SK-N-SH (cell line): ENCODE results near the gene NR2C2AP. TPM values are rescaled to one million over a fixed set of nuclear protein-coding genes. Genes with fewer than 3 reads are reported as not detected.

Source experiments
- CTCF ChIA-PET: fragments of 300-600, 350-600 bp; formaldehyde crosslinking; extraction: SDS; loops from one replicate; lab custom pipeline; 2021; lab: Yijun Ruan, JAX
- POLR2A ChIA-PET: fragments of 350-600 bp; sonication (Branson Sonifier 250); formaldehyde crosslinking; extraction: SDS; loops from one replicate; lab custom pipeline; 2020; ENCODE audit warnings: antibody characterized with exemption, inconsistent platforms; lab: Yijun Ruan, JAX
- DNase-seq: peaks from one replicate; pipeline ENCODE4 v3.0.0; 2012
- H2AFZ ChIP-seq: fragments of 200-600 bp; sonication (generic); 2 replicates; pipeline ENCODE4 v1.8.1; 2016; ENCODE audit warnings: antibody characterized with exemption, mild to moderate bottlenecking, low read depth
- H3F3A ChIP-seq: fragments of 200-600 bp; sonication (generic); replicated peaks from 2 replicates; pipeline ENCODE3; 2016; ENCODE audit warnings: antibody characterized with exemption, mild to moderate bottlenecking; ENCODE audit not compliant: insufficient read depth
- H3K27ac ChIP-seq, 2 experiments: fragments of 200-500 bp in 1 of 2; fragments of 200-600 bp in 1 of 2; sonication (Bioruptor generic) in 1 of 2; sonication (generic), shearing (Covaris generic) in 1 of 2; 2 replicates each; pipeline versions ENCODE4 v1.5.1 to v1.6.1; 2014 to 2016; ENCODE audit warnings: low read depth in 2 of 2, inconsistent platforms in 1 of 2, low read length in 1 of 2, mild to moderate bottlenecking in 1 of 2, mixed read lengths in 1 of 2
- H3K27me3 ChIP-seq: fragments of 200-600 bp; sonication (generic), shearing (Covaris generic); 2 replicates; pipeline ENCODE4 v1.6.1; 2016; ENCODE audit warnings: mixed run types; ENCODE audit not compliant: insufficient read depth
- H3K36me3 ChIP-seq, 2 experiments: fragments of 200-500 bp in 1 of 2; fragments of 200-600 bp in 1 of 2; sonication (Bioruptor generic) in 1 of 2; sonication (generic) in 1 of 2; replicated peaks in 1 of 2; 2 replicates each; pipeline versions ENCODE3 to v1.5.1; 2014 to 2016; ENCODE audit warnings: low read length in 1 of 2, mild to moderate bottlenecking in 1 of 2; ENCODE audit not compliant: insufficient read depth in 2 of 2, control insufficient read depth in 1 of 2
- H3K4me1 ChIP-seq, 2 experiments: fragments of 200-500 bp in 1 of 2; fragments of 200-600 bp in 1 of 2; sonication (Bioruptor generic) in 1 of 2; sonication (generic), shearing (Covaris generic) in 1 of 2; 2 replicates each; pipeline versions ENCODE4 v1.5.1 to v1.6.1; 2014 to 2016; ENCODE audit warnings: low read depth in 1 of 2, low read length in 1 of 2, mixed run types in 1 of 2; ENCODE audit not compliant: insufficient read depth in 2 of 2, control insufficient read depth in 1 of 2
- H3K4me2 ChIP-seq: fragments of 200-600 bp; sonication (generic), shearing (Covaris generic); 2 replicates; pipeline ENCODE4 v1.6.1; 2017; ENCODE audit warnings: mixed run types
- H3K4me3 ChIP-seq, 2 experiments: fragments of 200-500 bp in 1 of 2; fragments of 200-600 bp in 1 of 2; sonication (Bioruptor generic) in 1 of 2; sonication (generic), shearing (Covaris generic) in 1 of 2; 2 replicates each; pipeline versions ENCODE4 v1.5.1 to v1.8.1; 2014 to 2016; ENCODE audit warnings: low read depth in 2 of 2, inconsistent platforms in 1 of 2, low read length in 1 of 2, mild to moderate bottlenecking in 1 of 2, mixed read lengths in 1 of 2, moderate library complexity in 1 of 2
- H3K79me2 ChIP-seq: fragments of 200-600 bp; sonication (generic); 2 replicates; pipeline ENCODE4 v1.8.1; 2017; ENCODE audit warnings: mild to moderate bottlenecking; ENCODE audit not compliant: insufficient read depth
- H3K9ac ChIP-seq: fragments of 200-600 bp; sonication (generic); 2 replicates; pipeline ENCODE4 v1.6.1; 2017; ENCODE audit warnings: mixed run types
- H3K9me2 ChIP-seq: fragments of 200-600 bp; sonication (generic); 2 replicates; pipeline ENCODE4 v1.6.1; 2017; ENCODE audit warnings: mixed run types
- H3K9me3 ChIP-seq: fragments of 200-600 bp; sonication (generic); 2 replicates; pipeline ENCODE4 v1.6.1; 2017; ENCODE audit warnings: mixed run types, mild to moderate bottlenecking, moderate library complexity
- H4K20me1 ChIP-seq: fragments of 200-600 bp; sonication (generic); 2 replicates; pipeline ENCODE4 v1.6.1; 2017; ENCODE audit warnings: mild to moderate bottlenecking, mixed run types; ENCODE audit not compliant: insufficient read depth
- CTCF ChIP-seq: fragments of 200-600 bp; sonication (generic); IDR thresholded peaks from 2 replicates; pipeline ENCODE4 v1.6.1; 2017; ENCODE audit warnings: antibody characterized with exemption, mild to moderate bottlenecking, moderate library complexity
- ELF1 ChIP-seq: IDR thresholded peaks from 2 replicates; pipeline ENCODE4 v1.4.0; 2012
- EP300 ChIP-seq, 2 experiments: IDR thresholded peaks; 2 replicates each; pipeline versions ENCODE4 v1.4.0 to v1.6.1; 2012; ENCODE audit warnings: borderline replicate concordance in 1 of 2, low read depth in 1 of 2, low read length in 1 of 2
- EZH2phosphoT487 ChIP-seq: fragments of 200-600 bp; sonication (generic); IDR thresholded peaks from 2 replicates; pipeline ENCODE4 v1.6.1; 2017; ENCODE audit warnings: low read depth, mixed run types, mild to moderate bottlenecking, antibody characterized with exemption, moderate library complexity, borderline replicate concordance
- FOSL2 ChIP-seq: IDR thresholded peaks from 2 replicates; pipeline ENCODE4 v1.4.0; 2012; ENCODE audit warnings: low read depth, mild to moderate bottlenecking, moderate library complexity, borderline replicate concordance
- JUND ChIP-seq: IDR thresholded peaks from 2 replicates; pipeline ENCODE4 v1.4.0; 2012
- MAX ChIP-seq: IDR thresholded peaks from 2 replicates; pipeline ENCODE4 v1.4.0; 2012; ENCODE audit warnings: low read depth
- MEF2A ChIP-seq: IDR thresholded peaks from 2 replicates; pipeline ENCODE4 v1.4.0; 2012; ENCODE audit warnings: low read depth, borderline replicate concordance
- NFIC ChIP-seq: IDR thresholded peaks from 2 replicates; pipeline ENCODE4 v1.4.0; 2012; ENCODE audit warnings: borderline replicate concordance
- NRF1 ChIP-seq: IDR thresholded peaks from 2 replicates; pipeline ENCODE4 v1.6.1; 2012; ENCODE audit warnings: low read depth, mild to moderate bottlenecking, low read length
- POLR2AphosphoS5 ChIP-seq: IDR thresholded peaks from 2 replicates; pipeline ENCODE4 v1.6.1; 2012; ENCODE audit warnings: low read depth, low read length
- RAD21 ChIP-seq: IDR thresholded peaks from 2 replicates; pipeline ENCODE4 v1.6.1; 2012; ENCODE audit warnings: mild to moderate bottlenecking, low read length
- RCOR1 ChIP-seq: fragments of 150-350 bp; IDR thresholded peaks from 2 replicates; pipeline ENCODE4 v1.6.1; 2017; ENCODE audit warnings: antibody characterized with exemption, low read length
- RXRA ChIP-seq: IDR thresholded peaks from 2 replicates; pipeline ENCODE4 v1.4.0; 2012; ENCODE audit warnings: low read depth, mild to moderate bottlenecking, borderline replicate concordance
- SIN3A ChIP-seq: IDR thresholded peaks from 2 replicates; pipeline ENCODE4 v1.6.1; 2012; ENCODE audit warnings: low read depth, mild to moderate bottlenecking, low read length, moderate library complexity, borderline replicate concordance
- TAF1 ChIP-seq: IDR thresholded peaks from 2 replicates; pipeline ENCODE4 v1.6.1; 2012; ENCODE audit warnings: low read depth, mild to moderate bottlenecking, low read length, moderate library complexity, borderline replicate concordance
- TCF12 ChIP-seq: IDR thresholded peaks from 2 replicates; pipeline ENCODE4 v1.4.0; 2012
- TEAD4 ChIP-seq: IDR thresholded peaks from 2 replicates; pipeline ENCODE4 v1.4.0; 2012; ENCODE audit warnings: mild to moderate bottlenecking, borderline replicate concordance; ENCODE audit not compliant: insufficient read depth
- USF1 ChIP-seq: IDR thresholded peaks from 2 replicates; pipeline ENCODE4 v1.4.0; 2012; ENCODE audit warnings: low read depth, borderline replicate concordance
- ZBTB33 ChIP-seq: IDR thresholded peaks from 2 replicates; pipeline ENCODE4 v1.4.0; 2012; ENCODE audit warnings: low read depth, borderline replicate concordance
- WGBS: methylation state at CpG from one replicate; pipeline ENCODE4 v1.1.6; 2017; ENCODE audit warnings: low lambda C conversion rate; 5-methylcytosine and 5-hydroxymethylcytosine counted together
- polyA plus RNA-seq, 3 experiments: library from polyadenylated mRNA; depleted of rRNA; stranded (reverse); fragments of >200 nt; gene quantifications; 2 replicates each; pipeline ENCODE4 v1.2.3, GENCODE V29; 2012

The NR2C2AP gene
- polyA plus RNA-seq, 1 of the 3 experiments (the other 2 are of a cell fraction) = 21.9 TPM

GRCh38 chr19:19202707-19203011 lies 555 bp downstream of the NR2C2AP start:
- Histone ChIP-seq H3K4me2 (peak overlapping the region; percentile 93), H3K4me1 (peaks cover 0 to 11% of the 10 kb centered on the region in 2 experiments; a peak in 1 of 4 replicates), H4K20me1 (no peaks in the 10 kb centered on the region), H3K27me3 (no peaks in the 10 kb centered on the region), H3F3A (peaks cover 3% of the 10 kb centered on the region), H3K9me2 (no peaks in the 10 kb centered on the region), H3K36me3 (peaks cover 0 to 27% of the 10 kb centered on the region in 2 experiments), H3K27ac (peak overlapping the region; percentile 33 to 41; a peak in 2 of 4 replicates), H3K4me3 (peak overlapping the region; percentile 65 to 79), H2AFZ (peak overlapping the region; percentile 78; the same call in 1 of the 2 replicates), H3K9ac (peak overlapping the region; percentile 88), H3K9me3 (no peaks in the 10 kb centered on the region), H3K79me2 (peaks cover 21% of the 10 kb centered on the region; the same call in 1 of the 2 replicates)
- TF ChIP-seq RXRA (no peak), ZBTB33 (no peak), MEF2A (no peak), POLR2AphosphoS5 (no peak), SIN3A (no peak), TEAD4 (no peak), FOSL2 (no peak), JUND (no peak), MAX (no peak), RCOR1 (no peak), TCF12 (no peak), EZH2phosphoT487 (no peak)
- ChIA-PET POLR2A (interaction anchor here (0.6 to 1.7 kb wide), 3 partner anchors 9 to 106 kb away, joined by 3 to 10 read pairs (median 5); partner anchors contain the start of genes BORCS8, NCAN and RFXANK), CTCF (interaction anchor here (1.0 to 1.2 kb wide), 3 partner anchors 28 to 288 kb away, joined by 3 read pairs; no protein-coding TSS in a partner anchor)
- WGBS = 12% methylated on average over 11 of the region's 11 CpGs
- no peak for DNase-seq

GRCh38 chr19:19201697-19202630 lies 1.2 kb downstream of the NR2C2AP start:
- Histone ChIP-seq H3K4me2 (peak overlapping the region; percentile 93), H3K27me3 (no peaks in the 10 kb centered on the region), H3K4me3 (peak overlapping the region; percentile 65 to 79), H3K27ac (no peak overlapping the region; a peak in 1 of 4 replicates), H3K79me2 (peaks cover 21% of the 10 kb centered on the region; the same call in 1 of the 2 replicates)
- DNase-seq = no peak
- no peak for TF ChIP-seq RXRA
- TF ChIP-seq ELF1 = no peak
- no peak for TF ChIP-seq EP300 (IDR thresholded peaks at IDR 0.05; ENCODE audit: borderline replicate concordance in 1 of 2, low read depth in 1 of 2, low read length in 1 of 2)
- TF ChIP-seq USF1 = no peak
- no peak for TF ChIP-seq CTCF
- no peak for TF ChIP-seq RAD21
- no peak for TF ChIP-seq NFIC
- no peak for TF ChIP-seq RCOR1
- no peak for TF ChIP-seq TEAD4
- TF ChIP-seq NRF1 = no peak
- no peak for TF ChIP-seq TAF1
- TF ChIP-seq, all 33 proteins: peak for 0
- Histone ChIP-seq H3K9me2 (no peaks in the 10 kb centered on the region), H3F3A (peaks cover 3% of the 10 kb centered on the region), H2AFZ (no peak overlapping the region), H3K9me3 (no peaks in the 10 kb centered on the region), H4K20me1 (no peaks in the 10 kb centered on the region), H3K9ac (peak overlapping the region; percentile 88; the same call in 1 of the 2 replicates), H3K36me3 (peaks cover under 1 to 29% of the 10 kb centered on the region in 2 experiments), H3K4me1 (peaks cover 0 to 11% of the 10 kb centered on the region in 2 experiments; a peak in 1 of 4 replicates)
- POLR2A ChIA-PET = interaction anchor here (1.7 kb wide), 1 partner anchor 10 kb away, joined by 5 read pairs; the partner anchor contains the start of gene NCAN
- 80% methylated on average over 11 of the region's 19 CpGs for WGBS
- CTCF ChIA-PET = interaction anchor here (0.7 to 1.5 kb wide), 7 partner anchors 9 to 288 kb away, joined by 3 to 6 read pairs (median 3); partner anchors contain the start of genes BORCS8 and RFXANK
